HFFc6 (cell line): Measurements from ENCODE around the gene CHERP. TPM values are rescaled to one million over a fixed set of nuclear protein-coding genes. Genes with fewer than 3 reads are reported as not detected.
"Not testable (repeated sequence)": the region's sequence is repeated elsewhere in the genome, so short reads cannot be mapped to it uniquely, and the experiment has no call there.

Experiments used
- DNase-seq: peaks from one replicate; pipeline ENCODE4 v3.0.0-alpha.2; 2018
- H3K27ac Mint-ChIP-seq: 2 replicates; pipeline ENCODE4 v1.8.0; 2020; ENCODE audit warnings: mild to moderate bottlenecking, mixed read lengths
- H3K27me3 Mint-ChIP-seq: 2 replicates; pipeline ENCODE4 v1.8.0; 2021; ENCODE audit warnings: mild to moderate bottlenecking, moderate library complexity, mixed read lengths; ENCODE audit not compliant: insufficient read depth
- H3K36me3 Mint-ChIP-seq: 2 replicates; pipeline ENCODE4 v1.8.0; 2021; ENCODE audit warnings: low read depth, mixed read lengths
- H3K4me1 Mint-ChIP-seq: 2 replicates; pipeline ENCODE4 v1.8.0; 2020; ENCODE audit warnings: low read depth, mixed read lengths
- H3K4me3 Mint-ChIP-seq: 2 replicates; pipeline ENCODE4 v1.8.0; 2020; ENCODE audit warnings: mild to moderate bottlenecking, moderate library complexity, mixed read lengths
- H3K9me3 Mint-ChIP-seq: 2 replicates; pipeline ENCODE4 v1.8.0; 2020; ENCODE audit warnings: mild to moderate bottlenecking, mixed read lengths
- total RNA-seq, 6 experiments: library from RNA; stranded (reverse); fragmentation: NEBNext Ultra II Directional; extraction: Animal tissue kit (Norgen Biotek cat#: 25700); gene quantifications; 2 replicates in 1 of 6; 3 replicates in 5 of 6; pipeline ENCODE4 v1.2.3, GENCODE V29; 2021
- TF ChIP-seq, protein P1 (sequence below): fragments of 200-600 bp; sonication (generic); IDR thresholded peaks from 2 replicates; pipeline ENCODE4 v1.5.0; 2021; ENCODE audit warnings: antibody characterized with exemption, mild to moderate bottlenecking

Gene CHERP
- total RNA-seq, 6 experiments from 2014 or later: 30.4 to 38.5 (median 34.6) TPM

DNA sequence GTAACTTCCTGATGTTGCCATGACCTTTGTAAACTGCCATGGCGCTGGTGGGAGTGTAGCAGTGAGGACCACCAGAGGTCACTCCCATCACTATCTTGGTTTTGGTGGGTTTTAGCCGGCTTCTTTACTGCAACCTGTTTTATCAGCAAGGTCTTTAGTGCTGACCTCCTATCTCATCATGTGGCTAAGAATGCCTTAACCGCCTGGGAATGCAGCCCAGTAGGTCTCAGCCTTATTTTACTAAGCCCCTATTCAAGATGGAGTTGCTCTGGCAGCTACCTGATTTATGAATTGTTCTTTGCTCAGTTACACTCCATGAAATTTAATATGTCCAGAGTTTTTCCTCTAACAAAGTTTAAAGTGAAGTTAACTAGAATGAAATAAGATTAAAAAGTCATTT lies 65.8 kb downstream of the CHERP start:
- TF ChIP-seq, protein P1, sequence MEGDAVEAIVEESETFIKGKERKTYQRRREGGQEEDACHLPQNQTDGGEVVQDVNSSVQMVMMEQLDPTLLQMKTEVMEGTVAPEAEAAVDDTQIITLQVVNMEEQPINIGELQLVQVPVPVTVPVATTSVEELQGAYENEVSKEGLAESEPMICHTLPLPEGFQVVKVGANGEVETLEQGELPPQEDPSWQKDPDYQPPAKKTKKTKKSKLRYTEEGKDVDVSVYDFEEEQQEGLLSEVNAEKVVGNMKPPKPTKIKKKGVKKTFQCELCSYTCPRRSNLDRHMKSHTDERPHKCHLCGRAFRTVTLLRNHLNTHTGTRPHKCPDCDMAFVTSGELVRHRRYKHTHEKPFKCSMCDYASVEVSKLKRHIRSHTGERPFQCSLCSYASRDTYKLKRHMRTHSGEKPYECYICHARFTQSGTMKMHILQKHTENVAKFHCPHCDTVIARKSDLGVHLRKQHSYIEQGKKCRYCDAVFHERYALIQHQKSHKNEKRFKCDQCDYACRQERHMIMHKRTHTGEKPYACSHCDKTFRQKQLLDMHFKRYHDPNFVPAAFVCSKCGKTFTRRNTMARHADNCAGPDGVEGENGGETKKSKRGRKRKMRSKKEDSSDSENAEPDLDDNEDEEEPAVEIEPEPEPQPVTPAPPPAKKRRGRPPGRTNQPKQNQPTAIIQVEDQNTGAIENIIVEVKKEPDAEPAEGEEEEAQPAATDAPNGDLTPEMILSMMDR: no peak
- Mint-ChIP-seq H3K36me3 (no peaks in the 10 kb centered on the region), H3K4me1 (no peaks in the 10 kb centered on the region), H3K27me3 (no peaks in the 10 kb centered on the region; the same call in none of the 2 replicates), H3K27ac (no peak overlapping the region), H3K9me3 (no peaks in the 10 kb centered on the region), H3K4me3 (no peak overlapping the region)
- no peak for DNase-seq

DNA sequence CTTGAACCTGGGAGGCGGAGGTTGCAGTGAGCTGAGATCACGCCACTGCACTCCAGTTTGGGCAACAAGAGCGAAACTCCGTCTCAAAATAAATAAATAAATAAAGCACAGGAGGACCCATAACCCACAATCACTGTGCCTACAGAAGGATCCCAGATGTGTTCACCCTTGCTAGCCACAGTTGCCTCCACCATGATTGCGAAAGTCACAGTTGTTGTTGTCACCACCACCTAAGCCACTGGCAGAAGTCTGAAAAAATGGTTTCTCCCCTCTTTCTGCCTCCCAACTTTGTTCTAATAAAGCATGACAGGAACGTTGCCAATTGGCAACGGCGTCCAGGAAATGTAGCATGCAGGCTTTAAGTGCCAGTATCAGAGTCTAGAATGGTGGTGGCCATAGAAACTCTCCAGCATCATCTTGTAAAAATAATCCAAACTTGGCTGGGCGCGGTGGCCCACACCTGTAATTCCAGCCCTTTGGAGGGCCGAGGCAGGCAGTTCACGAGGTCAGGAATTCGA lies 68.3 kb downstream of the CHERP start:
- Mint-ChIP-seq H3K4me3 (no peak overlapping the region), H3K4me1 (peaks cover 20% of the 10 kb centered on the region), H3K36me3 (no peaks in the 10 kb centered on the region), H3K27me3 (no peaks in the 10 kb centered on the region; the same call in none of the 2 replicates), H3K9me3 (no peaks in the 10 kb centered on the region), H3K27ac (no peak overlapping the region)
- DNase-seq: no peak
- TF ChIP-seq, protein P1: no peak

DNA sequence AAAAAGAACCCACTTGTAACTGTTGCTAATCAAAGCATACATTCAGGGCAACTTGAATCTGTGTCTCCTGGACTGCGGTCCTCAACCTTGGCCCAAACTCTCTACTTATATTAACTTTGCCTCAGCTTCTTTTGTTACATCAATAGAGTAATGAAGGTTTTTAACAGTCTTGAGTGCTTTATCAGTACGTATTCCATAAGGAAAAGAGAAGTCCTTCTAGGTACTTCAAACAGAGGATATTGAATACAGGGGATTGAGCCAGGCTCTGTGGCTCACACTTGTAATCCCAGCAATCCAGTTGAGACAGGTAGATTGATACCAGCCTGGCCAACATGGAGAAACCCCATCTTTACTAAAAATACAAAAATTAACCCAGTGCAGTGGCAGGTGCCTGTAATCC lies 69.2 kb downstream of the CHERP start:
- peak overlapping the region; percentile 48; the same call in 1 of the 2 replicates for H3K27ac Mint-ChIP-seq
- no peak for DNase-seq
- TF ChIP-seq, protein P1: no peak
- no peak overlapping the region for H3K4me3 Mint-ChIP-seq
- peaks cover 22% of the 10 kb centered on the region for H3K4me1 Mint-ChIP-seq
- H3K9me3 Mint-ChIP-seq: no peaks in the 10 kb centered on the region
- no peaks in the 10 kb centered on the region; the same call in none of the 2 replicates for H3K27me3 Mint-ChIP-seq
- H3K36me3 Mint-ChIP-seq: no peaks in the 10 kb centered on the region

DNA sequence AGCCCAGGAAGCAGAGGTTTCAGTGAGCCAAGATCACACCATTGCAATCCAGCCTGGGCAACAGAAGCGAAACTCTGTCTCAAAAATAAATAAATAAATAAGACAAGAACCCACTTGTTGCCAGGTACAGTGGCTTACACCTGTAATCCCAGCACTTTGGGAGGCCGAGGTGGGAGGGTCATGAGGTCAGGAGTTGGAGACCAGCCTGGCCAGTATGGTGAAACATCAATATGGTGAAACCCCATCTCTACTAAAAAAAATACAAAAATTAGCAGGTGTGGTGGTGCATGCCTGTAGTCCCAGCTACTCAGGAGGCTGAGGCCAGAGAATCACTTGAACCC lies 69.7 kb downstream of the CHERP start:
- H3K27me3 Mint-ChIP-seq, H3K36me3 Mint-ChIP-seq, H3K9me3 Mint-ChIP-seq, DNase-seq: not testable (repeated sequence)
- H3K4me1 Mint-ChIP-seq: peaks cover 22% of the 10 kb centered on the region
- H3K4me3 Mint-ChIP-seq: peak overlapping the region; percentile 68
- peak overlapping the region; percentile 64 for H3K27ac Mint-ChIP-seq

DNA sequence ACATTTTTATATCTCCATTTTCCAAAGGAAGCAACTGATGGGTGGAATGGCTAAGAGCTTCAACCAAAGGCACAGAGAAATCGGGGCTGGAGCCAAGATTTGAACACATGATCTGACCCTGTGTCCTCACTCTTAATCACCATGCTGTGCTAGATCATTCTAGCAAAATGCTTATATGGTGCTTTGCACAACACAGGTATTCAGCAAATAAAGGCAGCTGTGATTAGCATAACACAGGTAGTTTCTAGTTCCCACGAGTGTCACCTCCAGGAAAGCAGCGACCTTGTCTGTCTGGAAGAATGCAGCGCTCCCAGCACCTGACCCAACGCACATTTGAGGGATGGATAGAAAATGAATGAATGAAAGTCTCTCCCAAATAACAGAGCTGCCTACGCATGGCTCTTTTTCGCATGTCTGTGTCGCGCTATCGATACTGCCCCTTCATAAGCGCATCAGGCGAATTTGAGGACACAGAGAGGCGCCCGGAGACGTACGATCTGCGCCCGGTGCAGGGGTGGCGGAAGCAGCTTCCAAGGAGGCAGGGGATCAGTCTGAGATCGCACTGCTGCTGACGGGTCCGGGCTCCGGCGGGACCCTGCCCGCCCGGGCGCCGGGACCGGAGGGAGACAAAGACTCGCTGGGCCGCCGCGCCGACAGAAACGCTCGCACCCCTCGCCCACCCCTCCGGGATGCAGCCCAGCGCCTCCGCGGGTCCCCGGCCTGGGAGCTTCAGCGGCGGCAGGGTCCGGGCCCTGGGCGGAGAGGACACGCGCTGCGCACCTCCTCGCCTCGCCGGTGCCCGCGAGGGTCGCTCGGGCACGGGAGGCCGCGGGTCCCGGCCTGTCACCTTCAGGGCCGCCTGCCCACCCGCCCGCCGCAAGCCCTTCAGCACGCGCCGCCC lies 71.1 kb downstream of the CHERP start:
- Mint-ChIP-seq H3K4me3 (peak overlapping the region; percentile 93), H3K4me1 (peaks cover 26% of the 10 kb centered on the region), H3K36me3 (no peaks in the 10 kb centered on the region), H3K9me3 (no peaks in the 10 kb centered on the region), H3K27ac (peak overlapping the region; percentile 66), H3K27me3 (peaks cover 2% of the 10 kb centered on the region)
- DNase-seq: peak; percentile 41
- TF ChIP-seq, protein P1: no peak

DNA sequence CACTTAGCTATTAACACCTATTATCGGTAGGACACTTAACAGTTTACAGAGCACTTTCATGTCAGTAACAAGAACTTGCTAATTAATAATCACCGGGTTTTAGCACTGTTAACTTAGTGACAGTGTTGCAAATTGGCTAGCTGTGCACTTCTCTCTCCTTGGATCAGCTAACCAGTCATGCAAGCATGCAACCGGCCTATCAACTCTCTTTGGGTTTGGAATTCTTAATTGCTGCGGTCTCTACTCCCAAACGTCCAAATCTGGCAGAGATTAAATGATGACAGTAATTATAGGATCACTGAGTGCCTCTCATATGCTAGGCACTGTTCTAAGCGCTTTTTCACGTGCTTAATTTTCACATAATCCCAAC lies 71.7 kb downstream of the CHERP start:
- peak overlapping the region; percentile 66 for H3K27ac Mint-ChIP-seq
- no peaks in the 10 kb centered on the region for H3K9me3 Mint-ChIP-seq
- peaks cover 2% of the 10 kb centered on the region for H3K27me3 Mint-ChIP-seq
- H3K4me3 Mint-ChIP-seq: peak overlapping the region; percentile 93
- TF ChIP-seq, protein P1: no peak
- DNase-seq: no peak
- H3K4me1 Mint-ChIP-seq: peaks cover 28% of the 10 kb centered on the region
- no peaks in the 10 kb centered on the region for H3K36me3 Mint-ChIP-seq
